Neural cell (in vitro differentiated cells): ENCODE data around the gene THAP4. TPM values are rescaled to one million over a fixed set of nuclear protein-coding genes. Genes with fewer than 3 reads are reported as not detected.

Experiments used
- H2AFZ ChIP-seq: fragments of 200-600, 300-800 bp; sonication (generic), shearing (Covaris generic); 2 replicates; pipeline ENCODE4 v1.6.0; 2014; ENCODE audit warnings: low read depth, mild to moderate bottlenecking, antibody characterized with exemption, low read length, moderate library complexity
- H3F3A ChIP-seq: fragments of 200-600 bp; shearing (Covaris generic); 2 replicates; pipeline ENCODE4 v1.6.1; 2016; ENCODE audit warnings: mild to moderate bottlenecking, moderate library complexity, mixed read lengths, antibody characterized with exemption, low read length; ENCODE audit not compliant: insufficient read depth, poor library complexity, severe bottlenecking
- H3K27ac ChIP-seq: fragments of 200-600, 300-800 bp; sonication (generic), shearing (Covaris generic); 2 replicates; pipeline ENCODE4 v1.5.1; 2014; ENCODE audit warnings: mild to moderate bottlenecking, low read length, moderate library complexity
- H3K27me3 ChIP-seq: fragments of 300-800, 200-600 bp; sonication (generic), shearing (Covaris generic); 2 replicates; pipeline ENCODE4 v1.6.0; 2014; ENCODE audit warnings: mild to moderate bottlenecking, low read depth, low read length, moderate library complexity; ENCODE audit not compliant: insufficient read depth
- H3K36me3 ChIP-seq: fragments of 300-800, 200-600 bp; sonication (generic), shearing (Covaris generic); 2 replicates; pipeline ENCODE4 v1.5.1; 2014; ENCODE audit warnings: mild to moderate bottlenecking, antibody characterized with exemption, low read length, moderate library complexity; ENCODE audit not compliant: insufficient read depth
- H3K4me2 ChIP-seq: fragments of 300-800, 200-600 bp; sonication (generic), shearing (Covaris generic); 2 replicates; pipeline ENCODE4 v1.6.0; 2014; ENCODE audit warnings: mild to moderate bottlenecking, low read length
- H3K4me3 ChIP-seq: fragments of 300-800, 200-600 bp; sonication (generic), shearing (Covaris generic); 2 replicates; pipeline ENCODE4 v1.5.1; 2014; ENCODE audit warnings: mild to moderate bottlenecking, low read length, moderate library complexity
- H3K79me2 ChIP-seq: fragments of 200-600 bp; shearing (Covaris generic); replicated peaks from 2 replicates; pipeline ENCODE4 v1.6.0; 2014; ENCODE audit warnings: mild to moderate bottlenecking, low read length, moderate library complexity; ENCODE audit not compliant: insufficient read depth
- H3K9ac ChIP-seq: fragments of 300-800, 200-600 bp; sonication (generic), shearing (Covaris generic); 2 replicates; pipeline ENCODE4 v1.6.1; 2016; ENCODE audit warnings: mild to moderate bottlenecking, low read length, mixed read lengths
- H3K9me2 ChIP-seq: fragments of 200-600 bp; shearing (Covaris generic); 2 replicates; pipeline ENCODE4 v1.6.1; 2016; ENCODE audit warnings: mild to moderate bottlenecking, low read length, mixed read lengths; ENCODE audit not compliant: insufficient read depth
- H3K9me3 ChIP-seq: fragments of 200-600, 300-800 bp; sonication (generic), shearing (Covaris generic); 2 replicates; pipeline ENCODE4 v1.6.1; 2016; ENCODE audit warnings: mild to moderate bottlenecking, mixed run types, low read length, moderate library complexity, mixed read lengths
- H4K20me1 ChIP-seq: fragments of 200-600 bp; shearing (Covaris generic); 2 replicates; pipeline ENCODE4 v1.6.1; 2016; ENCODE audit warnings: mild to moderate bottlenecking, mixed run types; ENCODE audit not compliant: insufficient read depth
- CTCF ChIP-seq: fragments of 450-650 bp; IDR thresholded peaks from 2 replicates; pipeline ENCODE4 v1.5.1; 2014; ENCODE audit warnings: antibody characterized with exemption, mild to moderate bottlenecking, moderate library complexity; ENCODE audit not compliant: poor library complexity, severe bottlenecking
- EP300 ChIP-seq: fragments of 450-650 bp; conservative IDR thresholded peaks from 2 replicates; pipeline ENCODE4 v1.6.1; 2014; ENCODE audit warnings: antibody characterized with exemption, mild to moderate bottlenecking, moderate library complexity; ENCODE audit not compliant: poor library complexity, severe bottlenecking
- EZH2 ChIP-seq: fragments of 200-600, 300-800 bp; shearing (Covaris generic), sonication (generic); IDR thresholded peaks from 2 replicates; pipeline ENCODE4 v1.6.1; 2014; ENCODE audit warnings: antibody characterized with exemption, low read length, borderline replicate concordance, mild to moderate bottlenecking; ENCODE audit not compliant: insufficient read depth, poor library complexity, severe bottlenecking
- MXI1 ChIP-seq: fragments of 450-650 bp; conservative IDR thresholded peaks from 2 replicates; pipeline ENCODE4 v1.6.1; 2014; ENCODE audit warnings: antibody characterized with exemption, mild to moderate bottlenecking; ENCODE audit not compliant: poor library complexity, severe bottlenecking
- POLR2AphosphoS5 ChIP-seq: IDR thresholded peaks from 2 replicates; pipeline ENCODE4 v1.6.1; 2012
- RAD21 ChIP-seq: fragments of 450-650 bp; conservative IDR thresholded peaks from 2 replicates; pipeline ENCODE4 v1.6.1; 2014; ENCODE audit warnings: antibody characterized with exemption, mild to moderate bottlenecking, moderate library complexity
- REST ChIP-seq: IDR thresholded peaks from 2 replicates; pipeline ENCODE4 v1.6.1; 2012; ENCODE audit warnings: borderline replicate concordance
- SMC3 ChIP-seq: fragments of 450-650 bp; conservative IDR thresholded peaks from 2 replicates; pipeline ENCODE4 v1.6.1; 2014; ENCODE audit warnings: antibody characterized with exemption, mild to moderate bottlenecking, moderate library complexity; ENCODE audit not compliant: poor library complexity
- TAF1 ChIP-seq: IDR thresholded peaks from 2 replicates; pipeline ENCODE4 v1.6.1; 2012; ENCODE audit warnings: low read depth
- polyA plus RNA-seq: library from polyadenylated mRNA; depleted of rRNA; stranded (reverse); fragments of >200 nt; gene quantifications from 2 replicates; pipeline ENCODE4 v1.2.3, GENCODE V29; 2014

The THAP4 gene
- polyA plus RNA-seq, 1 donor from 2014 or later = 30.8 TPM

- Histone ChIP-seq H2AFZ (no peak overlapping the region), H3K9me3 (no peaks in the 10 kb centered on the region), H3K9me2 (no peaks in the 10 kb centered on the region), H3K9ac (no peak overlapping the region), H3K27ac (no peak overlapping the region), H3F3A (no peaks in the 10 kb centered on the region), H3K4me3 (no peak overlapping the region), H3K4me2 (no peak overlapping the region), H4K20me1 (no peaks in the 10 kb centered on the region), H3K27me3 (no peaks in the 10 kb centered on the region), H3K79me2 (peaks cover 10% of the 10 kb centered on the region), H3K36me3 (no peaks in the 10 kb centered on the region)
- TF ChIP-seq CTCF (no peak), SMC3 (no peak), MXI1 (no peak), EZH2 (no peak), REST (no peak), POLR2AphosphoS5 (no peak), TAF1 (no peak), EP300 (no peak), RAD21 (no peak)
Observed at GRCh38 chr2:241652142-241652541, 15.2 kb upstream of the THAP4 start.

- no peak overlapping the region for H3K4me2 ChIP-seq
- no peaks in the 10 kb centered on the region for H3K9me3 ChIP-seq
- peaks cover 18% of the 10 kb centered on the region for H3K79me2 ChIP-seq
- H3K27ac ChIP-seq = no peak overlapping the region
- H4K20me1 ChIP-seq = no peaks in the 10 kb centered on the region
- no peak overlapping the region for H3K4me3 ChIP-seq
- H3K36me3 ChIP-seq = no peaks in the 10 kb centered on the region
- H3F3A ChIP-seq = no peaks in the 10 kb centered on the region
- H3K9me2 ChIP-seq = no peaks in the 10 kb centered on the region
- H3K9ac ChIP-seq = no peak overlapping the region
- H2AFZ ChIP-seq = no peak overlapping the region
- H3K27me3 ChIP-seq = no peaks in the 10 kb centered on the region
- TF ChIP-seq MXI1 (no peak), RAD21 (no peak), REST (no peak), POLR2AphosphoS5 (no peak), CTCF (no peak), EZH2 (no peak), EP300 (no peak), SMC3 (no peak), TAF1 (no peak)
Observed at GRCh38 chr2:241649927-241650326, 13.0 kb upstream of the THAP4 start.
